ENCODE data around the gene HOXD10. TPM values are rescaled to one million over a fixed set of nuclear protein-coding genes. Genes with fewer than 3 reads are reported as not detected.
A peak's percentile ranks its signal among the peaks of the same experiment; 100 is the strongest.

Gene HOXD10
- total and polyA plus RNA-seq, 2 donors from 2014 or later: 28.2 to 35.4 TPM

DNA sequence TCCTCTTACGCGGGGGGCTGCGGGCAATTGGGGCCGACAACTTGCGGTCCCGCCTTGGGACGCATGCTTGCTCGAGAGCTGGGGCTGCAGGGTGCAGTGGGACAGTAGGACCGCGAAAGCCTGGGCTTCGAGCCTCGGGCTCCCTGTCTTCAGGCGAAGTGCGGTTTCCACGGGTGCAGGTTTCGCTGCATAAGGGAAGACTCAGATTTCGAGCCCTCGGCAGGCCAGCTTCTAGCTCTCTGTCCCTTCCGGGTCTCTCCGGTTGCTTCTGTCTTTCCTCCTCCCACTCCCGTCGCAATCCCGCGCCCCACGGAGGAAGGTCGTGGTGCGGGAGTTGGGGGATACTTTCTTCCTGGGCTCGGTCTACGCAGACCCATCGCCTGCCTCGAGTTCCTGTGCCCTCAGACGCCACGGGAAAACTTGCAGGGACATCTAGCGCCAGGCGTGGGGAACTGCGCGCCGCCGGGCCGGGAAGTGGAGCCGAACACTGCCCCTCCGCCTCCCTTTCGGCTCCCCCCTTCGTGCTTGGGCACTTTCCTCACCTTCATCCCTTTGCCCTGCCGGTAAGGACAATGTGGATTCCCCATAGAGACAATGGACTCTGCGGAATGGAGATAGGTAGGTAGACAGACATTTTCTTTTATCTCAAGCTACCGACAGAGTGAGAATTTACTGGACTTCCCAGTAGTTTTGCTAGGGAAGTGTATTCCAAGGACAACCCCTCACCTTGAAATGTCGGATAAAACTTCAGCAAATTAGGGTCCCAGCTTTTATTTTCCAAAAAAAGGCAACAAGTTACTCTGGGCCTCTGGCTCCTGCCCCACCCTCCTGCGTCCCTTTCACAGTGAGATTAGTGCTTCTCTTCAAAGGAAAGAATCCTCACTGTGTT, 28.3 kb upstream of the HOXD10 start:
- H3K27me3 ChIP-seq (ENCODE audit: control insufficient read depth, insufficient read depth, low read length): peaks cover 90% of the 10 kb centered on the region
- no peak overlapping the region for H3K27ac ChIP-seq (ENCODE audit: low read depth in 2 of 2, low read length in 2 of 2)
- peak overlapping the region in 2 of 3 donors; percentile 13 to 14 for H3K4me3 ChIP-seq (ENCODE audit: low read length in 3 of 3)
- no peaks in the 10 kb centered on the region for H3K36me3 ChIP-seq (ENCODE audit: control insufficient read depth in 2 of 3, insufficient read depth in 3 of 3, low read length in 3 of 3)
- FAIRE-seq: no peak
- peak; percentile 78 to 88 (median 83) for DNase-seq
- H3K4me1 ChIP-seq (ENCODE audit: control insufficient read depth in 2 of 3, insufficient read depth in 2 of 3, low read depth in 1 of 3, low read length in 3 of 3): peaks cover 0 to 10% (median 0%) of the 10 kb centered on the region in 3 donors
- no peaks in the 10 kb centered on the region for H3K9me3 ChIP-seq (ENCODE audit: control insufficient read depth in 2 of 3, insufficient read depth in 1 of 3, low read length in 3 of 3)
- peak; percentile 67 for TF ChIP-seq CTCF (IDR thresholded peaks at IDR 0.05; ENCODE audit: borderline replicate concordance, extremely low read depth, insufficient read depth)
- intact Hi-C loops (cut with DNase I): no loop called here
- H3K9ac ChIP-seq (ENCODE audit: low read length in 3 of 3): no peak overlapping the region

GRCh38 chr2:176088937-176089842, 27.4 kb upstream of the HOXD10 start:
- no peaks in the 10 kb centered on the region for H3K9me3 ChIP-seq (ENCODE audit: control insufficient read depth in 2 of 3, insufficient read depth in 1 of 3, low read length in 3 of 3)
- H3K9ac ChIP-seq (ENCODE audit: low read length in 3 of 3): no peak overlapping the region
- DNase-seq (peak in 2 of 5 donors; percentile 10 to 17), FAIRE-seq (no peak)
- H3K36me3 ChIP-seq (ENCODE audit: control insufficient read depth in 2 of 3, insufficient read depth in 3 of 3, low read length in 3 of 3): no peaks in the 10 kb centered on the region
- TF ChIP-seq CTCF (IDR thresholded peaks at IDR 0.05; ENCODE audit: borderline replicate concordance, extremely low read depth, insufficient read depth): no peak
- H3K4me1 ChIP-seq (ENCODE audit: control insufficient read depth in 2 of 3, insufficient read depth in 2 of 3, low read depth in 1 of 3, low read length in 3 of 3): peaks cover 0 to 10% (median 0%) of the 10 kb centered on the region in 3 donors
- H3K27me3 ChIP-seq (ENCODE audit: control insufficient read depth, insufficient read depth, low read length): peaks cover 90% of the 10 kb centered on the region
- intact Hi-C loops (cut with DNase I): no loop called here
- H3K27ac ChIP-seq (ENCODE audit: low read depth in 2 of 2, low read length in 2 of 2): no peak overlapping the region
- H3K4me3 ChIP-seq (ENCODE audit: low read length in 3 of 3): no peak overlapping the region

GRCh38 chr2:176089843-176090395, 26.7 kb upstream of the HOXD10 start:
- H3K27me3 ChIP-seq (ENCODE audit: control insufficient read depth, insufficient read depth, low read length): peaks cover 90% of the 10 kb centered on the region
- H3K4me1 ChIP-seq (ENCODE audit: control insufficient read depth in 2 of 3, insufficient read depth in 2 of 3, low read depth in 1 of 3, low read length in 3 of 3): peaks cover 0 to 10% (median 0%) of the 10 kb centered on the region in 3 donors
- FAIRE-seq (no peak), DNase-seq (no peak)
- H3K9ac ChIP-seq (ENCODE audit: low read length in 3 of 3): no peak overlapping the region
- intact Hi-C loops (cut with DNase I): loop anchor here (5.0 to 10.0 kb wide), 2 partner anchors 405 to 723 kb away; no protein-coding TSS in a partner anchor
- no peak overlapping the region for H3K27ac ChIP-seq (ENCODE audit: low read depth in 2 of 2, low read length in 2 of 2)
- no peaks in the 10 kb centered on the region for H3K9me3 ChIP-seq (ENCODE audit: control insufficient read depth in 2 of 3, insufficient read depth in 1 of 3, low read length in 3 of 3)
- TF ChIP-seq CTCF (IDR thresholded peaks at IDR 0.05; ENCODE audit: borderline replicate concordance, extremely low read depth, insufficient read depth): no peak
- H3K36me3 ChIP-seq (ENCODE audit: control insufficient read depth in 2 of 3, insufficient read depth in 3 of 3, low read length in 3 of 3): no peaks in the 10 kb centered on the region
- no peak overlapping the region for H3K4me3 ChIP-seq (ENCODE audit: low read length in 3 of 3)

Data from kidney (tissue), 14 donors.